Retinal pigment epithelial cell (primary cell): ENCODE data around the gene CSNK1A1.

ENCODE experiments used
- DNase-seq: peaks from one replicate; pipeline ENCODE4 v3.0.0-alpha.2; 2010; ENCODE audit warnings: low read depth
- H3K4me3 ChIP-seq: 2 replicates; pipeline ENCODE4 v1.5.1; 2011; ENCODE audit warnings: mild to moderate bottlenecking, low read length, control low read depth, moderate library complexity
- TF ChIP-seq, protein P1 (sequence below): conservative IDR thresholded peaks from 2 replicates; pipeline ENCODE4 v1.5.1; 2011; ENCODE audit warnings: low read depth, low read length, control low read depth, inconsistent platforms

The CSNK1A1 gene

DNA sequence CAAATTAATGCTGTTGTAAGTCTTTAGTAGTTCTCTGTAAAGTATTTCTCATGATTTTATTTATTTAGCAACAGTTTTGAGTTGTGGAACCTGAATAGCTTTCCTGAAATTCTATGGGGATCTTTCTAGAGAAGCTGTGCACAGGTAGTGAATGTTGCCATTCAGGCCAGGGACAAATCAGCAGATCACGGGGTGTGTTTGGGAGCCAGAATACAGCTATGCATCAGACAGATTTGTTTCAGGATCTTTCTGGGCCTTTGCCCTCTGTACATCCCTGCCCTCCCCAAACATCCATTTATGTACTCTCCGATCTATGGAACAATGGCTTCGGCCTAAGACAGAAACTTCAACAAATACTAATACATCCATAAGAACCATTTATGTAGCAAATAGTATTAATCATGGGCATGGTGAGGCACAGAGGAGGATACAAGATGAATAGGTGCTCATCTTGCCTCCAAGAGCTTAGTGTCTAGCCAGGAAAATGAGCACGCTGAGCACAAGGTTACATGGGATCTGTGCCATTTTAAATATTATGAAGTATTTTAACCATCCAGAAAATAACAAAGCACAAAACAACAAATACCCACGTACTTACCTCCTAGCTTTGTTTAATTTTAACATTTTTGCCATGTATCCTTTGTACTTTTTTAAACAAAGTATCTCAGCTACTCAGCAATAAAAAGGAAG lies 43.1 kb upstream of the CSNK1A1 start:
- no peak overlapping the region for H3K4me3 ChIP-seq
- no peak for DNase-seq
- TF ChIP-seq, protein P1, sequence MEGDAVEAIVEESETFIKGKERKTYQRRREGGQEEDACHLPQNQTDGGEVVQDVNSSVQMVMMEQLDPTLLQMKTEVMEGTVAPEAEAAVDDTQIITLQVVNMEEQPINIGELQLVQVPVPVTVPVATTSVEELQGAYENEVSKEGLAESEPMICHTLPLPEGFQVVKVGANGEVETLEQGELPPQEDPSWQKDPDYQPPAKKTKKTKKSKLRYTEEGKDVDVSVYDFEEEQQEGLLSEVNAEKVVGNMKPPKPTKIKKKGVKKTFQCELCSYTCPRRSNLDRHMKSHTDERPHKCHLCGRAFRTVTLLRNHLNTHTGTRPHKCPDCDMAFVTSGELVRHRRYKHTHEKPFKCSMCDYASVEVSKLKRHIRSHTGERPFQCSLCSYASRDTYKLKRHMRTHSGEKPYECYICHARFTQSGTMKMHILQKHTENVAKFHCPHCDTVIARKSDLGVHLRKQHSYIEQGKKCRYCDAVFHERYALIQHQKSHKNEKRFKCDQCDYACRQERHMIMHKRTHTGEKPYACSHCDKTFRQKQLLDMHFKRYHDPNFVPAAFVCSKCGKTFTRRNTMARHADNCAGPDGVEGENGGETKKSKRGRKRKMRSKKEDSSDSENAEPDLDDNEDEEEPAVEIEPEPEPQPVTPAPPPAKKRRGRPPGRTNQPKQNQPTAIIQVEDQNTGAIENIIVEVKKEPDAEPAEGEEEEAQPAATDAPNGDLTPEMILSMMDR = no peak

DNA sequence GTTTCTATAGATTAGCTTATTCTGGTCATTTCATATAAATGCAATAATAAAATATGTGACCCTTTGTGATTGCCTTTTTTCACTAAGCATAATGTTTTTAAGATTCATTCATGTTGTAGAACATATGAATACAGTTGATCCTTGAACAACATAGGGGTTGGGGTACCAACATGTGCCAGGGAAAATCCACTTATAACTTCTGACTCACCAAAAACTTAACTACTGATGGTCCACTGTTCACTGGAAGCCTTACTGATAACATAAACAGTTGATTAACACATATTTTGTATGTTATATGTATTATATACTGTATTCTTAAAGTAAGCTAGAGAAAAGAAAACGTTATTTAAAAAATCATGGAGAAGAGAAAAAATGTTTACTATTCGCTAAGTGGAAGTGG lies 42.1 kb upstream of the CSNK1A1 start:
- TF ChIP-seq, protein P1 = no peak
- no peak for DNase-seq

DNA sequence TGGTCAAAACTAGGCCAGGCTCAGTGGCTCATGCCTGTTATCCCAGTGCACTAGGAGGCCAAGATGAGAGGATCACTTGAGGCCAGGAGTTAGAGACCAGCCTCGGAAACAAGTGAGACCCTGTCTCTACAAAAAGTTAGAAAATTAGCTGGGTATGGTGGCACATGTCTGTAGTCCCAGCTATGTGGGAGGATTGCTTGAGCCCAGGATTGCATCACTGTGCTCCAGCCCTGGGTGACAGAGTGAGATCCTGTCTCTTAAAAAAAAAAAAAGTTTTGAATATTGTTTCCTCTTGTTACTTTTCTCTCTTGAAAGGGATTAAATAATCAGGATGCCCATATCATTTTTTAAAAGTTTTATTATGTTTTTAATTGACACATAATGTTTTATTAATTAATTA lies 37.7 kb upstream of the CSNK1A1 start:
- TF ChIP-seq, protein P1 = no peak
- no peak overlapping the region for H3K4me3 ChIP-seq
- no peak for DNase-seq

More for the DNA sequence above, 42.1 kb upstream of the CSNK1A1 start:
- no peak overlapping the region for H3K4me3 ChIP-seq

DNA sequence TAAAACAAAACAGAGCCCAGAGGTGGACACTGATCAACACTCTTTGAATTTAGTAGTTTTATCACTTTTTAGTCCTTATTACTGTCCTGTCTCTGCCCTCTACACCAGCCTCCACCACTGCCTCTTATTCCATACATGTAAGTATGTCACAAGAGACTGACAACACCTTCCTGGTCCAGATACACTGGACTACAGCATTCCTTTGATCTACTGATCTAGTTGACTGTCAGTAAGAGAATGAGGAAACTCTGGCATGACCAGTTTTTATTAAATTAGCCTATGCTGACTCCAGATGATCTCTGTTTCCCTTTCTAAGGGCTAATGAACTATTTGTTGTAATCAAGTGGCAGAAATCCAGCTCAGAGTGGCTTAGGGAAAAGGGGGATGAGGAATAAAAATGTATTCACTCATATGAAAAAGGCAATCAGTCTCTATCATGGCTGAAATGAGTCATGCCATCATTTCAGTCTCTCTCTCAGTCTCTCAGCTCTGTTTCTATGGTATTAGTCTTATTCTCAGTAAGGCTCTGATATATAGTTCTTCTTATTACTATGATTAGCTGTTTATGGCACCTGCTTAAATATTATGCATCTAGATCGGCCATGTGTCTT lies 35.6 kb upstream of the CSNK1A1 start:
- no peak overlapping the region for H3K4me3 ChIP-seq
- DNase-seq = no peak

DNA sequence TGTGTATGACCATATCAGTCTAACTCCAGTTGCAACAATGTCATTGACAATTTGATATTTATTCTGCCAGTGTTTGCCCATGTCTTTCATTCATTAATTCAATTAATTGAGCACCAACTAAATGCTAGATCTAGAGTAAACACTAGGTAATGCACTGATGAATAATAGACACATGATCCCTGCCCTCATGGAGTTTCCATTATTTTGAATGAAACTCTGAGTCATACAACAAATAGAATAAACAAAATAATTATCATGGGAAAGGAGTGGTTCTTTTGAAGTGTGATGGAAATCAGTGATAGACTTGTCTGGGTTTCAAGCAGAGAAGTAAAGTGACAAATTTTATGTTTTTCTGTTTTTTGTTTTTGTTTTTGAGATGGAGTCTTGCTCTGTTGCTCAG lies 34.7 kb upstream of the CSNK1A1 start:
- TF ChIP-seq, protein P1 = no peak
- no peak overlapping the region for H3K4me3 ChIP-seq
- no peak for DNase-seq

More for the DNA sequence above, 35.6 kb upstream of the CSNK1A1 start:
- TF ChIP-seq, protein P1 = no peak

DNA sequence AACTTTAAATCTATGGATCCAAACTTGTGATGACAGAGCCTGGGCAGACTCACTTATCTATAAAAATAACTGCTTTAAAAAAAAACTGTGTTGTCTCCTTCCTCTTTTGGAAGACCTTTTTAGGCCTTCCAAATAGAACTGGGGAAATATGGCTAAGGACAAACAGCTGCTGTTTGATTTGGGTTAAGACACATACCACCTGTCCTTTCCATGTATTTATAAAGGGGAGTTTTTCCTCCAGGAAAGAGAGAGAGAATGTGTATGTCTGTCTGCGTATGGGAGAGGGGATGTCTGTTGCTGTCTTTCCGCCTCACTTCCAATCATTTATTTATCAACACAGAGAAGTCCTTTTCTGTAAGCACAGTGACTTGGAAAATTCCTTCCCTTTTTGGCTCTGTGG lies 32.9 kb upstream of the CSNK1A1 start:
- DNase-seq = no peak
- TF ChIP-seq, protein P1 = no peak

DNA sequence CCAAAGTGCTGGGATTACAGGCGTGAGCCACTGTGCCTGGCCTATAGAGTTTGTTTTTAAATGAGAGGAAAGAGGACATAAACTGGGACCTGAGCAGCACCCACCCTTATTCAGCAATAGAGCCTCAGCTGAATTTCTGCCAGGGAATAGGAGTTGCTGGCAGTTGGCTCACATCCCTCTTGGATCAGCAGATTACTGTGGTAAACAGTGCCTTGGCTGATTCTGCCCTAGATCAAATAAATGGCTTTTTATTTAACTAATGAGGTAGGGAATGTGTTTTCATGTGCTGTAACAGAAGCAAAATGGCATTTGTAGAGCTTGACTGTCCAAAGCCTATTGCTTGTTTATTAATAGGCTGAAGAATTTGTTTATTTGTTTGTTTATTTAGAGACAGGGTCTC lies 32.2 kb upstream of the CSNK1A1 start:
- DNase-seq = peak; percentile 78

More for the DNA sequence above, 32.9 kb upstream of the CSNK1A1 start:
- H3K4me3 ChIP-seq = no peak overlapping the region

More for the DNA sequence above, 32.2 kb upstream of the CSNK1A1 start:
- no peak overlapping the region for H3K4me3 ChIP-seq
- TF ChIP-seq, protein P1 = no peak
